GM23338 (cell line): ENCODE results near the gene MAP3K13. TPM values are rescaled to one million over a fixed set of nuclear protein-coding genes. Genes with fewer than 3 reads are reported as not detected.

Experiments used
- ATAC-seq: fragments of 200-7000 bp; cut with Tn5 transposase; 3 replicates; pipeline ENCODE4 v1.9.1; 2020
- DNase-seq: peaks from one replicate; pipeline ENCODE4 v3.0.0-alpha.2; 2015; ENCODE audit warnings: low spot score
- H2AFZ ChIP-seq: fragments of 200-600 bp; sonication (generic); 2 replicates; pipeline ENCODE4 v1.8.0; 2016; ENCODE audit warnings: antibody characterized with exemption, mild to moderate bottlenecking, moderate library complexity
- H3F3A ChIP-seq: fragments of 200-600 bp; sonication (generic); replicated peaks from 2 replicates; pipeline ENCODE4 v1.8.0; 2017; ENCODE audit warnings: antibody characterized with exemption, mixed run types, low read depth
- H3K27ac ChIP-seq: fragments of 200-600 bp; sonication (generic); 2 replicates; pipeline ENCODE4 v1.6.1; 2016; ENCODE audit warnings: low read depth
- H3K27me3 ChIP-seq: fragments of 200-600 bp; sonication (generic); 2 replicates; pipeline ENCODE4 v1.8.0; 2016; ENCODE audit warnings: mild to moderate bottlenecking, mixed run types, moderate library complexity; ENCODE audit not compliant: insufficient read depth
- H3K36me3 ChIP-seq: fragments of 200-600 bp; sonication (generic); 2 replicates; pipeline ENCODE4 v1.8.0; 2016; ENCODE audit warnings: mild to moderate bottlenecking; ENCODE audit not compliant: insufficient read depth
- H3K4me1 ChIP-seq: fragments of 200-600 bp; sonication (generic); 2 replicates; pipeline ENCODE4 v1.8.0; 2016; ENCODE audit warnings: mild to moderate bottlenecking, moderate library complexity; ENCODE audit not compliant: insufficient read depth
- H3K4me2 ChIP-seq: fragments of 200-600 bp; sonication (generic); 2 replicates; pipeline ENCODE4 v1.7.1; 2017; ENCODE audit warnings: mixed run types
- H3K4me3 ChIP-seq: fragments of 200-600 bp; sonication (generic); 2 replicates; pipeline ENCODE4 v1.6.1; 2016; ENCODE audit warnings: mixed run types
- H3K79me2 ChIP-seq: fragments of 200-600 bp; sonication (generic); replicated peaks from 2 replicates; pipeline ENCODE4 v1.8.0; 2017; ENCODE audit warnings: mild to moderate bottlenecking; ENCODE audit not compliant: insufficient read depth
- H3K9me2 ChIP-seq: fragments of 200-600 bp; sonication (generic); 2 replicates; pipeline ENCODE4 v1.8.0; 2017; ENCODE audit not compliant: insufficient read depth
- H4K20me1 ChIP-seq: fragments of 200-600 bp; sonication (generic); replicated peaks from 2 replicates; pipeline ENCODE4 v1.8.0; 2017; ENCODE audit warnings: mild to moderate bottlenecking; ENCODE audit not compliant: insufficient read depth
- H3K27ac Mint-ChIP-seq: 2 replicates; pipeline ENCODE4 v1.8.0; 2020; ENCODE audit warnings: inconsistent platforms, mild to moderate bottlenecking, moderate library complexity, mixed read lengths
- H3K27me3 Mint-ChIP-seq: 3 replicates; pipeline ENCODE4 v1.8.0; 2022; ENCODE audit warnings: low read depth, mild to moderate bottlenecking, moderate library complexity, mixed read lengths, inconsistent platforms; ENCODE audit not compliant: insufficient read depth, poor library complexity
- H3K36me3 Mint-ChIP-seq: 3 replicates; pipeline ENCODE4 v1.8.0; 2021; ENCODE audit warnings: low read depth, mild to moderate bottlenecking, inconsistent platforms, moderate library complexity, mixed read lengths
- H3K4me1 Mint-ChIP-seq: 3 replicates; pipeline ENCODE4 v1.8.0; 2020; ENCODE audit warnings: mild to moderate bottlenecking, inconsistent platforms, mixed read lengths
- H3K4me3 Mint-ChIP-seq: 3 replicates; pipeline ENCODE4 v1.8.0; 2021; ENCODE audit warnings: moderate library complexity, mild to moderate bottlenecking, inconsistent platforms, mixed read lengths
- H3K9me3 Mint-ChIP-seq: 3 replicates; pipeline ENCODE4 v1.8.0; 2020; ENCODE audit warnings: moderate library complexity, mild to moderate bottlenecking, inconsistent platforms, mixed read lengths
- CREB1 ChIP-seq: fragments of 250-450 bp; sonication (Bioruptor Pico); IDR thresholded peaks from 2 replicates; pipeline ENCODE4 v1.5.0; 2020; ENCODE audit warnings: low read depth, mild to moderate bottlenecking, moderate library complexity
- EZH2 ChIP-seq: fragments of 200-600 bp; sonication (generic); IDR thresholded peaks from one replicate; pipeline ENCODE4 v1.8.0; 2017; ENCODE audit warnings: antibody characterized with exemption, mild to moderate bottlenecking, low read depth; ENCODE audit not compliant: unreplicated experiment
- EZH2phosphoT487 ChIP-seq: fragments of 200-600 bp; sonication (generic); IDR thresholded peaks from one replicate; pipeline ENCODE4 v1.8.1; 2018; ENCODE audit warnings: antibody characterized with exemption; ENCODE audit not compliant: unreplicated experiment
- JUNB ChIP-seq: IDR thresholded peaks from one replicate; pipeline ENCODE4 v1.6.1; 2016; ENCODE audit warnings: antibody characterized with exemption; ENCODE audit not compliant: unreplicated experiment
- NANOG ChIP-seq: IDR thresholded peaks from 2 replicates; pipeline ENCODE4 v1.6.1; 2016; ENCODE audit warnings: antibody characterized with exemption, borderline replicate concordance
- POLR2AphosphoS5 ChIP-seq: IDR thresholded peaks from 2 replicates; pipeline ENCODE4 v1.6.1; 2016; ENCODE audit warnings: antibody characterized with exemption, low read depth
- REST ChIP-seq: IDR thresholded peaks from one replicate; pipeline ENCODE4 v1.6.1; 2018; ENCODE audit warnings: antibody characterized with exemption; ENCODE audit not compliant: unreplicated experiment
- STAT1 ChIP-seq: IDR thresholded peaks from one replicate; pipeline ENCODE4 v1.6.1; 2016; ENCODE audit warnings: antibody characterized with exemption; ENCODE audit not compliant: unreplicated experiment
- ZNF114 ChIP-seq: fragments of 250-450 bp; sonication (Bioruptor Pico); IDR thresholded peaks from 2 replicates; pipeline ENCODE4 v1.5.0; 2020; ENCODE audit warnings: mild to moderate bottlenecking, moderate library complexity
- ZNF331 ChIP-seq: fragments of 250-450 bp; sonication (Bioruptor Pico); IDR thresholded peaks from 2 replicates; pipeline ENCODE4 v1.5.0; 2020; ENCODE audit warnings: low read depth, mild to moderate bottlenecking, moderate library complexity
- polyA plus RNA-seq: library from polyadenylated mRNA; unstranded; fragments of >200 nt; fragmentation: Nextera tagmentation; extraction: Ambion mirVana; gene quantifications from 2 replicates; pipeline ENCODE4 v1.2.1, GENCODE V29; 2016
- total RNA-seq: library from RNA; depleted of rRNA; stranded (reverse); fragments of >200 nt; shearing (Covaris generic); gene quantifications from 2 replicates; pipeline ENCODE4 v1.2.3, GENCODE V29; 2014
- TF ChIP-seq, protein P1 (sequence below): fragments of 250-450 bp; sonication (Bioruptor Pico); IDR thresholded peaks from 2 replicates; pipeline ENCODE4 v1.5.0; 2020; ENCODE audit warnings: mild to moderate bottlenecking, moderate library complexity
- TF ChIP-seq, protein P2 (sequence below), 2 experiments: fragments of 200-600 bp in 1 of 2; sonication (generic) in 1 of 2; conservative IDR thresholded peaks; 2 replicates each; pipeline versions ENCODE4 v1.5.1 to v1.6.1; 2016 to 2017; ENCODE audit warnings: antibody characterized with exemption in 2 of 2, low read depth in 2 of 2, mild to moderate bottlenecking in 2 of 2, moderate library complexity in 1 of 2
- TF ChIP-seq, protein P3 (sequence below): IDR thresholded peaks from 2 replicates; pipeline ENCODE4 v1.6.1; 2016; ENCODE audit warnings: antibody characterized with exemption

The MAP3K13 gene
- total and polyA plus RNA-seq, 2 experiments from 2014 or later = 10.7 to 129 TPM

DNA sequence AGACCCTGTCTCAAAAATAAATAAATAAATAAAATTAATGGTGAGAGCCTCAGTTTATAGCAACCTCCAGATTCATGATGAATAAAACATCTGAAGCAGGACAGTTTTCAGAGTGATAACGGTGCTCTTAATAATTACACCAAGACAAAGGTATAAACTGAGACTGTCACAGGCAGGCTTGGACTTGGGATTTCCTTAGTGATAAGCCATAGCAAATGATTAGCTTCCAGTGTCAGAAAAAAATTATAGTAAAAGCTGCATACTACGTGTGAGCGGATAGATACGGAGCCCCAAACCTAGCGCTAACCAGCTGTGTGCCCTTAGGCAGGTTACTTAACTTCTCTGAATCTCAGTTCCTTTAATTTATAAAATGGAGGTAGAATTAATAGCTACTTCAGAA lies 167.9 kb downstream of the MAP3K13 start:
- no peaks in the 10 kb centered on the region; the same call in 1 of the 2 replicates for H4K20me1 ChIP-seq
- Mint-ChIP-seq H3K4me3 (no peak overlapping the region), H3K4me1 (no peaks in the 10 kb centered on the region), H3K27ac (no peak overlapping the region), H3K27me3 (no peaks in the 10 kb centered on the region), H3K36me3 (no peaks in the 10 kb centered on the region), H3K9me3 (no peaks in the 10 kb centered on the region)
- no peak overlapping the region for H3K4me2 ChIP-seq
- H3K4me1 ChIP-seq = no peaks in the 10 kb centered on the region
- no peaks in the 10 kb centered on the region for H3K9me2 ChIP-seq
- H3F3A ChIP-seq = no peaks in the 10 kb centered on the region
- H2AFZ ChIP-seq = no peak overlapping the region
- TF ChIP-seq, protein P1, sequence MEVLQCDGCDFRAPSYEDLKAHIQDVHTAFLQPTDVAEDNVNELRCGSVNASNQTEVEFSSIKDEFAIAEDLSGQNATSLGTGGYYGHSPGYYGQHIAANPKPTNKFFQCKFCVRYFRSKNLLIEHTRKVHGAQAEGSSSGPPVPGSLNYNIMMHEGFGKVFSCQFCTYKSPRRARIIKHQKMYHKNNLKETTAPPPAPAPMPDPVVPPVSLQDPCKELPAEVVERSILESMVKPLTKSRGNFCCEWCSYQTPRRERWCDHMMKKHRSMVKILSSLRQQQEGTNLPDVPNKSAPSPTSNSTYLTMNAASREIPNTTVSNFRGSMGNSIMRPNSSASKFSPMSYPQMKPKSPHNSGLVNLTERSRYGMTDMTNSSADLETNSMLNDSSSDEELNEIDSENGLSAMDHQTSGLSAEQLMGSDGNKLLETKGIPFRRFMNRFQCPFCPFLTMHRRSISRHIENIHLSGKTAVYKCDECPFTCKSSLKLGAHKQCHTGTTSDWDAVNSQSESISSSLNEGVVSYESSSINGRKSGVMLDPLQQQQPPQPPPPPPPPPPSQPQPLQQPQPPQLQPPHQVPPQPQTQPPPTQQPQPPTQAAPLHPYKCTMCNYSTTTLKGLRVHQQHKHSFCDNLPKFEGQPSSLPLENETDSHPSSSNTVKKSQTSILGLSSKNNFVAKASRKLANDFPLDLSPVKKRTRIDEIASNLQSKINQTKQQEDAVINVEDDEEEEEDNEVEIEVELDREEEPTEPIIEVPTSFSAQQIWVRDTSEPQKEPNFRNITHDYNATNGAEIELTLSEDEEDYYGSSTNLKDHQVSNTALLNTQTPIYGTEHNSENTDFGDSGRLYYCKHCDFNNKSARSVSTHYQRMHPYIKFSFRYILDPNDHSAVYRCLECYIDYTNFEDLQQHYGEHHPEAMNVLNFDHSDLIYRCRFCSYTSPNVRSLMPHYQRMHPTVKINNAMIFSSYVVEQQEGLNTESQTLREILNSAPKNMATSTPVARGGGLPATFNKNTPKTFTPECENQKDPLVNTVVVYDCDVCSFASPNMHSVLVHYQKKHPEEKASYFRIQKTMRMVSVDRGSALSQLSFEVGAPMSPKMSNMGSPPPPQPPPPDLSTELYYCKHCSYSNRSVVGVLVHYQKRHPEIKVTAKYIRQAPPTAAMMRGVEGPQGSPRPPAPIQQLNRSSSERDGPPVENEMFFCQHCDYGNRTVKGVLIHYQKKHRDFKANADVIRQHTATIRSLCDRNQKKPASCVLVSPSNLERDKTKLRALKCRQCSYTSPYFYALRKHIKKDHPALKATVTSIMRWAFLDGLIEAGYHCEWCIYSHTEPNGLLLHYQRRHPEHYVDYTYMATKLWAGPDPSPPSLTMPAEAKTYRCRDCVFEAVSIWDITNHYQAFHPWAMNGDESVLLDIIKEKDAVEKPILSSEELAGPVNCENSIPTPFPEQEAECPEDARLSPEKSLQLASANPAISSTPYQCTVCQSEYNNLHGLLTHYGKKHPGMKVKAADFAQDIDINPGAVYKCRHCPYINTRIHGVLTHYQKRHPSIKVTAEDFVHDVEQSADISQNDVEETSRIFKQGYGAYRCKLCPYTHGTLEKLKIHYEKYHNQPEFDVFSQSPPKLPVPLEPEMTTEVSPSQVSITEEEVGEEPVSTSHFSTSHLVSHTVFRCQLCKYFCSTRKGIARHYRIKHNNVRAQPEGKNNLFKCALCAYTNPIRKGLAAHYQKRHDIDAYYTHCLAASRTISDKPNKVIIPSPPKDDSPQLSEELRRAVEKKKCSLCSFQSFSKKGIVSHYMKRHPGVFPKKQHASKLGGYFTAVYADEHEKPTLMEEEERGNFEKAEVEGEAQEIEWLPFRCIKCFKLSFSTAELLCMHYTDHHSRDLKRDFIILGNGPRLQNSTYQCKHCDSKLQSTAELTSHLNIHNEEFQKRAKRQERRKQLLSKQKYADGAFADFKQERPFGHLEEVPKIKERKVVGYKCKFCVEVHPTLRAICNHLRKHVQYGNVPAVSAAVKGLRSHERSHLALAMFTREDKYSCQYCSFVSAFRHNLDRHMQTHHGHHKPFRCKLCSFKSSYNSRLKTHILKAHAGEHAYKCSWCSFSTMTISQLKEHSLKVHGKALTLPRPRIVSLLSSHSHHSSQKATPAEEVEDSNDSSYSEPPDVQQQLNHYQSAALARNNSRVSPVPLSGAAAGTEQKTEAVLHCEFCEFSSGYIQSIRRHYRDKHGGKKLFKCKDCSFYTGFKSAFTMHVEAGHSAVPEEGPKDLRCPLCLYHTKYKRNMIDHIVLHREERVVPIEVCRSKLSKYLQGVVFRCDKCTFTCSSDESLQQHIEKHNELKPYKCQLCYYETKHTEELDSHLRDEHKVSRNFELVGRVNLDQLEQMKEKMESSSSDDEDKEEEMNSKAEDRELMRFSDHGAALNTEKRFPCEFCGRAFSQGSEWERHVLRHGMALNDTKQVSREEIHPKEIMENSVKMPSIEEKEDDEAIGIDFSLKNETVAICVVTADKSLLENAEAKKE = no peak
- no peak for TF ChIP-seq CREB1
- no peak for TF ChIP-seq STAT1
- no peak for TF ChIP-seq NANOG
- TF ChIP-seq POLR2AphosphoS5 = no peak
- TF ChIP-seq, protein P2, sequence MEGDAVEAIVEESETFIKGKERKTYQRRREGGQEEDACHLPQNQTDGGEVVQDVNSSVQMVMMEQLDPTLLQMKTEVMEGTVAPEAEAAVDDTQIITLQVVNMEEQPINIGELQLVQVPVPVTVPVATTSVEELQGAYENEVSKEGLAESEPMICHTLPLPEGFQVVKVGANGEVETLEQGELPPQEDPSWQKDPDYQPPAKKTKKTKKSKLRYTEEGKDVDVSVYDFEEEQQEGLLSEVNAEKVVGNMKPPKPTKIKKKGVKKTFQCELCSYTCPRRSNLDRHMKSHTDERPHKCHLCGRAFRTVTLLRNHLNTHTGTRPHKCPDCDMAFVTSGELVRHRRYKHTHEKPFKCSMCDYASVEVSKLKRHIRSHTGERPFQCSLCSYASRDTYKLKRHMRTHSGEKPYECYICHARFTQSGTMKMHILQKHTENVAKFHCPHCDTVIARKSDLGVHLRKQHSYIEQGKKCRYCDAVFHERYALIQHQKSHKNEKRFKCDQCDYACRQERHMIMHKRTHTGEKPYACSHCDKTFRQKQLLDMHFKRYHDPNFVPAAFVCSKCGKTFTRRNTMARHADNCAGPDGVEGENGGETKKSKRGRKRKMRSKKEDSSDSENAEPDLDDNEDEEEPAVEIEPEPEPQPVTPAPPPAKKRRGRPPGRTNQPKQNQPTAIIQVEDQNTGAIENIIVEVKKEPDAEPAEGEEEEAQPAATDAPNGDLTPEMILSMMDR (conservative IDR thresholded peaks at IDR 0.05; ENCODE audit: low read depth in 2 of 2) = no peak
- TF ChIP-seq JUNB = no peak
- TF ChIP-seq ZNF114 (CRISPR knock-in tag) = no peak
- no peak for TF ChIP-seq EZH2
- no peak for TF ChIP-seq REST
- TF ChIP-seq, protein P3, sequence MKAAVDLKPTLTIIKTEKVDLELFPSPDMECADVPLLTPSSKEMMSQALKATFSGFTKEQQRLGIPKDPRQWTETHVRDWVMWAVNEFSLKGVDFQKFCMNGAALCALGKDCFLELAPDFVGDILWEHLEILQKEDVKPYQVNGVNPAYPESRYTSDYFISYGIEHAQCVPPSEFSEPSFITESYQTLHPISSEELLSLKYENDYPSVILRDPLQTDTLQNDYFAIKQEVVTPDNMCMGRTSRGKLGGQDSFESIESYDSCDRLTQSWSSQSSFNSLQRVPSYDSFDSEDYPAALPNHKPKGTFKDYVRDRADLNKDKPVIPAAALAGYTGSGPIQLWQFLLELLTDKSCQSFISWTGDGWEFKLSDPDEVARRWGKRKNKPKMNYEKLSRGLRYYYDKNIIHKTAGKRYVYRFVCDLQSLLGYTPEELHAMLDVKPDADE = no peak
- TF ChIP-seq EZH2phosphoT487 = no peak
- no peak for TF ChIP-seq ZNF331
- no peak overlapping the region for H3K27ac ChIP-seq
- no peaks in the 10 kb centered on the region for H3K36me3 ChIP-seq
- H3K27me3 ChIP-seq = no peaks in the 10 kb centered on the region
- H3K4me3 ChIP-seq = no peak overlapping the region
- no peaks in the 10 kb centered on the region for H3K79me2 ChIP-seq
- ATAC-seq (no peak), DNase-seq (no peak)
